ENCODE data around the gene TNFRSF25. TPM values are rescaled to one million over a fixed set of nuclear protein-coding genes. Genes with fewer than 3 reads are reported as not detected.

TNFRSF25 gene
- total RNA-seq, 5 donors from 2014 or later (not counting 1 experiment from before 2014, with no cell fraction given): 215 to 580 (median 446) TPM

GRCh38 chr1:6423321-6423999, 42.5 kb downstream of the TNFRSF25 start:
- Histone ChIP-seq H3K36me3 (ENCODE audit: control insufficient read depth in 2 of 2, extremely low read depth in 1 of 2, insufficient read depth in 1 of 2, low read length in 1 of 2) (no peaks in the 10 kb centered on the region), H3K27me3 (replicated peaks in 1 of 2; ENCODE audit: control insufficient read depth in 2 of 2, extremely low read depth in 1 of 2, insufficient read depth in 2 of 2, low read length in 1 of 2) (peaks cover 0 to 88% of the 10 kb centered on the region in 2 experiments), H3K4me3 (ENCODE audit: control insufficient read depth in 1 of 2, extremely low read depth in 1 of 2, low read length in 1 of 2) (peak overlapping the region; percentile 16 to 52), H3K27ac (ENCODE audit: low read length) (no peak overlapping the region), H3K4me1 (ENCODE audit: control insufficient read depth in 1 of 2, extremely low read depth in 1 of 2, insufficient read depth in 2 of 2, low read length in 2 of 2) (peaks cover 3 to 46% of the 10 kb centered on the region in 2 experiments), H3K9me3 (no peaks in the 10 kb centered on the region)
- peak; percentile 71 to 83 (median 74) for ATAC-seq (replicated peaks in 1 of 4)
- DNase-seq: peak; percentile 36 to 82 (median 61)
- Mint-ChIP-seq H3K27me3 (peaks cover 27 to 42% of the 10 kb centered on the region in 2 donors), H3K4me3 (peak overlapping the region; percentile 37 to 73 (median 50)), H3K9me3 (no peaks in the 10 kb centered on the region), H3K4me1 (peaks cover 6 to 21% (median 14%) of the 10 kb centered on the region in 3 donors), H3K36me3 (no peaks in the 10 kb centered on the region), H3K27ac (no peak overlapping the region)
- ChIA-PET CTCF (interaction anchor here (0.6 to 1.5 kb wide), 9 partner anchors 14 to 177 kb away, joined by 3 to 5 read pairs (median 3); no protein-coding TSS in a partner anchor), POLR2A (interaction anchor here in 1 of 2 donors (0.5 kb wide), 1 partner anchor 11 kb away, joined by 3 read pairs; no protein-coding TSS in a partner anchor)
- 10% methylated on average over 18 of the region's 24 CpGs for WGBS (ENCODE audit: insufficient coverage)

- 17% methylated on average over 1 of the region's 4 CpGs for WGBS (ENCODE audit: insufficient coverage)
- ChIA-PET POLR2A (no interaction called here), CTCF (interaction anchor here (0.6 to 1.0 kb wide), 3 partner anchors 13 to 25 kb away, joined by 3 to 6 read pairs (median 3); no protein-coding TSS in a partner anchor)
- H3K27ac Mint-ChIP-seq: no peak overlapping the region
- no peak overlapping the region for H3K4me3 ChIP-seq (ENCODE audit: control insufficient read depth in 1 of 2, extremely low read depth in 1 of 2, low read length in 1 of 2)
- peaks cover 35 to 61% of the 10 kb centered on the region in 2 donors for H3K27me3 Mint-ChIP-seq
- peaks cover 3 to 50% of the 10 kb centered on the region in 2 experiments for H3K4me1 ChIP-seq (ENCODE audit: control insufficient read depth in 1 of 2, extremely low read depth in 1 of 2, insufficient read depth in 2 of 2, low read length in 2 of 2)
- no peaks in the 10 kb centered on the region for H3K36me3 ChIP-seq (ENCODE audit: control insufficient read depth in 2 of 2, extremely low read depth in 1 of 2, insufficient read depth in 1 of 2, low read length in 1 of 2)
- peaks cover 1 to 88% of the 10 kb centered on the region in 2 experiments for H3K27me3 ChIP-seq (replicated peaks in 1 of 2; ENCODE audit: control insufficient read depth in 2 of 2, extremely low read depth in 1 of 2, insufficient read depth in 2 of 2, low read length in 1 of 2)
- no peaks in the 10 kb centered on the region for H3K9me3 Mint-ChIP-seq
- DNase-seq: no peak
- no peak for ATAC-seq (replicated peaks in 1 of 4)
- peak overlapping the region in 2 of 3 donors; percentile 37 to 65 for H3K4me3 Mint-ChIP-seq
- peaks cover 6 to 24% (median 14%) of the 10 kb centered on the region in 3 donors for H3K4me1 Mint-ChIP-seq
- H3K27ac ChIP-seq (ENCODE audit: low read length): no peak overlapping the region
- H3K36me3 Mint-ChIP-seq: no peaks in the 10 kb centered on the region
- no peaks in the 10 kb centered on the region for H3K9me3 ChIP-seq
Observed at GRCh38 chr1:6421266-6421665, 44.7 kb downstream of the TNFRSF25 start.

GRCh38 chr1:6420454-6421042, 45.4 kb downstream of the TNFRSF25 start:
- POLR2A ChIA-PET: no interaction called here
- H3K27ac ChIP-seq (ENCODE audit: low read length): no peak overlapping the region
- no peak for DNase-seq
- 6% methylated on average over 32 of the region's 44 CpGs for WGBS (ENCODE audit: insufficient coverage)
- peaks cover 2 to 88% of the 10 kb centered on the region in 2 experiments for H3K27me3 ChIP-seq (replicated peaks in 1 of 2; ENCODE audit: control insufficient read depth in 2 of 2, extremely low read depth in 1 of 2, insufficient read depth in 2 of 2, low read length in 1 of 2)
- Mint-ChIP-seq H3K9me3 (no peaks in the 10 kb centered on the region), H3K36me3 (no peaks in the 10 kb centered on the region), H3K27ac (no peak overlapping the region), H3K4me3 (peak overlapping the region in 2 of 3 donors; percentile 37 to 65), H3K27me3 (peaks cover 42 to 64% of the 10 kb centered on the region in 2 donors), H3K4me1 (peaks cover 6 to 24% (median 14%) of the 10 kb centered on the region in 3 donors)
- CTCF ChIA-PET: interaction anchor here (0.5 to 1.0 kb wide), 4 partner anchors 18 to 68 kb away, joined by 3 to 5 read pairs (median 4); no protein-coding TSS in a partner anchor
- no peaks in the 10 kb centered on the region for H3K36me3 ChIP-seq (ENCODE audit: control insufficient read depth in 2 of 2, extremely low read depth in 1 of 2, insufficient read depth in 1 of 2, low read length in 1 of 2)
- H3K4me3 ChIP-seq (ENCODE audit: control insufficient read depth in 1 of 2, extremely low read depth in 1 of 2, low read length in 1 of 2): peak overlapping the region in 1 of 2 donors; percentile 41
- H3K9me3 ChIP-seq: no peaks in the 10 kb centered on the region
- H3K4me1 ChIP-seq (ENCODE audit: control insufficient read depth in 1 of 2, extremely low read depth in 1 of 2, insufficient read depth in 2 of 2, low read length in 2 of 2): peaks cover 3 to 49% of the 10 kb centered on the region in 2 experiments
- no peak for ATAC-seq (replicated peaks in 1 of 4)

- Histone ChIP-seq H3K36me3 (ENCODE audit: control insufficient read depth in 2 of 2, extremely low read depth in 1 of 2, insufficient read depth in 1 of 2, low read length in 1 of 2) (no peaks in the 10 kb centered on the region), H3K4me1 (ENCODE audit: control insufficient read depth in 1 of 2, extremely low read depth in 1 of 2, insufficient read depth in 2 of 2, low read length in 2 of 2) (peaks cover 3 to 43% of the 10 kb centered on the region in 2 experiments), H3K9me3 (no peaks in the 10 kb centered on the region), H3K27ac (ENCODE audit: low read length) (no peak within 1 kb of the TSS), H3K4me3 (ENCODE audit: control insufficient read depth in 1 of 2, extremely low read depth in 1 of 2, low read length in 1 of 2) (peak within 1 kb of the TSS; percentile 5 to 41), H3K27me3 (replicated peaks in 1 of 2; ENCODE audit: control insufficient read depth in 2 of 2, extremely low read depth in 1 of 2, insufficient read depth in 2 of 2, low read length in 1 of 2) (peaks cover 2 to 89% of the 10 kb centered on the region in 2 experiments)
- CTCF ChIA-PET: interaction anchor here in 1 of 2 donors (0.6 kb wide), 1 partner anchor 68 kb away, joined by 5 read pairs; no protein-coding TSS in a partner anchor
- no peaks in the 10 kb centered on the region for H3K9me3 Mint-ChIP-seq
- H3K27me3 Mint-ChIP-seq: peaks cover 47 to 70% of the 10 kb centered on the region in 2 donors
- 3% methylated on average over 58 of the region's 62 CpGs for WGBS (ENCODE audit: insufficient coverage)
- POLR2A ChIA-PET: no interaction called here
- H3K4me1 Mint-ChIP-seq: peaks cover 6 to 24% (median 14%) of the 10 kb centered on the region in 3 donors
- H3K4me3 Mint-ChIP-seq: peak within 1 kb of the TSS; percentile 13 to 65 (median 31)
- no peak for DNase-seq
- peak in 3 of 4 experiments; percentile 7 to 23 (median 19) for ATAC-seq (replicated peaks in 1 of 4)
- no peaks in the 10 kb centered on the region for H3K36me3 Mint-ChIP-seq
- no peak within 1 kb of the TSS for H3K27ac Mint-ChIP-seq
Observed at GRCh38 chr1:6419804-6420453, 46.0 kb downstream of the TNFRSF25 start, which contains the start of gene HES2. Gene HES2 (minus strand): TSS chr1:6419919. CDS start chr1:6419820, 99 bp downstream.

- POLR2A ChIA-PET: no interaction called here
- no peak overlapping the region for H3K27ac Mint-ChIP-seq
- no peak overlapping the region for H3K27ac ChIP-seq (ENCODE audit: low read length)
- H3K9me3 ChIP-seq: no peaks in the 10 kb centered on the region
- DNase-seq (no peak), ATAC-seq (replicated peaks in 1 of 4) (peak in 2 of 4 experiments; percentile 17 to 19)
- WGBS (ENCODE audit: insufficient coverage): 4% methylated on average over 46 of the region's 48 CpGs
- H3K36me3 ChIP-seq (ENCODE audit: control insufficient read depth in 2 of 2, extremely low read depth in 1 of 2, insufficient read depth in 1 of 2, low read length in 1 of 2): no peaks in the 10 kb centered on the region
- peaks cover 2 to 93% of the 10 kb centered on the region in 2 experiments for H3K27me3 ChIP-seq (replicated peaks in 1 of 2; ENCODE audit: control insufficient read depth in 2 of 2, extremely low read depth in 1 of 2, insufficient read depth in 2 of 2, low read length in 1 of 2)
- CTCF ChIA-PET: no interaction called here
- no peaks in the 10 kb centered on the region for H3K9me3 Mint-ChIP-seq
- H3K36me3 Mint-ChIP-seq: no peaks in the 10 kb centered on the region
- peaks cover 3 to 47% of the 10 kb centered on the region in 2 experiments for H3K4me1 ChIP-seq (ENCODE audit: control insufficient read depth in 1 of 2, extremely low read depth in 1 of 2, insufficient read depth in 2 of 2, low read length in 2 of 2)
- H3K4me3 Mint-ChIP-seq: peak overlapping the region in 1 of 3 donors; percentile 65
- no peak overlapping the region for H3K4me3 ChIP-seq (ENCODE audit: control insufficient read depth in 1 of 2, extremely low read depth in 1 of 2, low read length in 1 of 2)
- H3K4me1 Mint-ChIP-seq: peaks cover 9 to 27% (median 16%) of the 10 kb centered on the region in 3 donors
- H3K27me3 Mint-ChIP-seq: peaks cover 49 to 75% of the 10 kb centered on the region in 2 donors
Observed at GRCh38 chr1:6419397-6419803, 46.6 kb downstream of the TNFRSF25 start.
